ENCODE results near the gene TCF4.

GRCh38 chr18:55479656-55480420 lies 108.2 kb downstream of the TCF4 start:
- TF ChIP-seq CTCF (IDR thresholded peaks at IDR 0.05) (no peak), POLR2A (IDR thresholded peaks at IDR 0.05) (no peak), EP300 (IDR thresholded peaks at IDR 0.05) (no peak)

All from stomach (tissue), 4 donors.